Stimulated activated CD4-positive, alpha-beta T cell treated with anti-CD3 and anti-CD28 coated beads, Interleukin-12 subunit alpha, Interleukin-12 subunit beta, amount 100 ng/mL, for 4 hours (primary cell): ENCODE results near the gene KRT32.

Source experiments
- DNase-seq: peaks from one replicate; pipeline ENCODE4 v3.0.0-alpha.2; 2020

Gene KRT32

GRCh38 chr17:41466988-41467387 lies at the start of gene KRT32:
Gene KRT32 (minus strand): TSS chr17:41467386. CDS start chr17:41467325, 61 bp downstream.
- no peak for DNase-seq

- no peak for DNase-seq
These were observed 49.7 kb upstream of the KRT32 start for GRCh38 chr17:41516830-41517283.

- no peak for DNase-seq
These were observed 49.1 kb upstream of the KRT32 start for GRCh38 chr17:41516147-41516829.

GRCh38 chr17:41513168-41513547 lies 46.0 kb upstream of the KRT32 start:
- DNase-seq, result no peak

GRCh38 chr17:41512546-41513167 lies 45.5 kb upstream of the KRT32 start:
- no peak for DNase-seq

- DNase-seq, result no peak
These were observed 44.5 kb upstream of the KRT32 start for GRCh38 chr17:41511716-41512115.

GRCh38 chr17:41511116-41511515 lies 43.9 kb upstream of the KRT32 start:
- no peak for DNase-seq

- no peak for DNase-seq
These were observed 43.3 kb upstream of the KRT32 start for GRCh38 chr17:41510251-41511065.

GRCh38 chr17:41507315-41507880 lies 40.2 kb upstream of the KRT32 start:
- DNase-seq, result no peak

GRCh38 chr17:41505809-41506767 lies 38.9 kb upstream of the KRT32 start:
- no peak for DNase-seq

- DNase-seq, result no peak
These were observed 38.0 kb upstream of the KRT32 start, which contains the start of gene KRT13 for GRCh38 chr17:41505007-41505808. Gene KRT13 (minus strand): TSS chr17:41505612. CDS start chr17:41505550, 62 bp downstream.

GRCh38 chr17:41504246-41504977 lies 37.2 kb upstream of the KRT32 start:
- no peak for DNase-seq

GRCh38 chr17:41503202-41503601 lies 36.0 kb upstream of the KRT32 start:
- no peak for DNase-seq

GRCh38 chr17:41500131-41500911 lies 33.1 kb upstream of the KRT32 start:
- DNase-seq, result no peak

GRCh38 chr17:41499714-41500113 lies 32.5 kb upstream of the KRT32 start:
- no peak for DNase-seq

- no peak for DNase-seq
These were observed 31.1 kb upstream of the KRT32 start for GRCh38 chr17:41498276-41498675.

- DNase-seq, result peak; percentile 37
These were observed 29.8 kb upstream of the KRT32 start for GRCh38 chr17:41496803-41497484.

GRCh38 chr17:41494524-41494923 lies 27.3 kb upstream of the KRT32 start:
- DNase-seq, result no peak

- no peak for DNase-seq
These were observed 25.6 kb upstream of the KRT32 start for GRCh38 chr17:41492771-41493170.
